ENCODE data around the gene TMEM63C. TPM values are rescaled to one million over a fixed set of nuclear protein-coding genes. Genes with fewer than 3 reads are reported as not detected.
"Not testable (repeated sequence)": the region's sequence is repeated elsewhere in the genome, so short reads cannot be mapped to it uniquely, and the experiment has no call there.

TMEM63C gene
- total RNA-seq, 2 experiments from 2014 or later, result 0.31 to 0.72 TPM

GRCh38 chr14:77279719-77280118, 98.1 kb downstream of the TMEM63C start:
- no peak for DNase-seq
- peaks cover 5% of the 10 kb centered on the region for H3K36me3 Mint-ChIP-seq (ENCODE audit: low read depth)
- intact Hi-C loops (cut with micrococcal nuclease), result no loop called here
- H3K27ac Mint-ChIP-seq, result no peak overlapping the region
- CTCF ChIA-PET, result interaction anchor here (1.5 kb wide), 1 partner anchor 36 kb away, joined by 5 read pairs; no protein-coding TSS in a partner anchor
- no peak overlapping the region for H3K4me3 Mint-ChIP-seq
- no peaks in the 10 kb centered on the region for H3K9me3 Mint-ChIP-seq
- H3K27me3 Mint-ChIP-seq (ENCODE audit: low read depth), result no peaks in the 10 kb centered on the region
- no peaks in the 10 kb centered on the region for H3K4me1 Mint-ChIP-seq (ENCODE audit: low read depth)

- H3K9me3 Mint-ChIP-seq; H3K4me3 Mint-ChIP-seq; H3K27me3 Mint-ChIP-seq (ENCODE audit: low read depth); H3K4me1 Mint-ChIP-seq (ENCODE audit: low read depth); DNase-seq; intact Hi-C loops (cut with micrococcal nuclease); H3K27ac Mint-ChIP-seq: not testable (repeated sequence)
- peaks cover 14% of the 10 kb centered on the region for H3K36me3 Mint-ChIP-seq (ENCODE audit: low read depth)
- CTCF ChIA-PET, result interaction anchor here (0.6 to 0.7 kb wide), 2 partner anchors 33 to 569 kb away, joined by 4 read pairs; no protein-coding TSS in a partner anchor
Observed at GRCh38 chr14:77280921-77281320, 99.3 kb downstream of the TMEM63C start.

- DNase-seq, result no peak
- H3K9me3 Mint-ChIP-seq, result no peaks in the 10 kb centered on the region
- CTCF ChIA-PET, result no interaction called here
- H3K4me3 Mint-ChIP-seq, result no peak overlapping the region
- H3K4me1 Mint-ChIP-seq (ENCODE audit: low read depth), result no peaks in the 10 kb centered on the region
- intact Hi-C loops (cut with micrococcal nuclease), result no loop called here
- peaks cover 14% of the 10 kb centered on the region for H3K36me3 Mint-ChIP-seq (ENCODE audit: low read depth)
- no peak overlapping the region for H3K27ac Mint-ChIP-seq
- no peaks in the 10 kb centered on the region for H3K27me3 Mint-ChIP-seq (ENCODE audit: low read depth)
Observed at GRCh38 chr14:77281852-77282410, 100.3 kb downstream of the TMEM63C start.

GRCh38 chr14:77284066-77284465, 102.5 kb downstream of the TMEM63C start:
- no peaks in the 10 kb centered on the region for H3K4me1 Mint-ChIP-seq (ENCODE audit: low read depth)
- H3K27ac Mint-ChIP-seq, result no peak overlapping the region
- CTCF ChIA-PET, result interaction anchor here (1.5 kb wide), 1 partner anchor 32 kb away, joined by 9 read pairs; no protein-coding TSS in a partner anchor
- intact Hi-C loops (cut with micrococcal nuclease), result no loop called here
- H3K36me3 Mint-ChIP-seq (ENCODE audit: low read depth), result peaks cover 14% of the 10 kb centered on the region
- no peak for DNase-seq
- H3K4me3 Mint-ChIP-seq, result no peak overlapping the region
- no peaks in the 10 kb centered on the region for H3K27me3 Mint-ChIP-seq (ENCODE audit: low read depth)
- no peaks in the 10 kb centered on the region for H3K9me3 Mint-ChIP-seq

GRCh38 chr14:77284466-77284865, 102.9 kb downstream of the TMEM63C start:
- intact Hi-C loops (cut with micrococcal nuclease), result no loop called here
- no peak for DNase-seq
- Mint-ChIP-seq H3K36me3 (ENCODE audit: low read depth) (peaks cover 14% of the 10 kb centered on the region), H3K4me1 (ENCODE audit: low read depth) (no peaks in the 10 kb centered on the region), H3K9me3 (no peaks in the 10 kb centered on the region), H3K27me3 (ENCODE audit: low read depth) (no peaks in the 10 kb centered on the region), H3K4me3 (no peak overlapping the region), H3K27ac (no peak overlapping the region)
- CTCF ChIA-PET, result interaction anchor here (1.5 kb wide), 1 partner anchor 31 kb away, joined by 9 read pairs; no protein-coding TSS in a partner anchor

- no peaks in the 10 kb centered on the region for H3K9me3 Mint-ChIP-seq
- CTCF ChIA-PET, result interaction anchor here (0.8 to 1.5 kb wide), 2 partner anchors 29 to 225 kb away, joined by 4 to 7 read pairs; no protein-coding TSS in a partner anchor
Observed at GRCh38 chr14:77286576-77286975, 105.0 kb downstream of the TMEM63C start.

GRCh38 chr14:77290705-77291104, 109.1 kb downstream of the TMEM63C start:
- Mint-ChIP-seq H3K27me3 (ENCODE audit: low read depth) (no peaks in the 10 kb centered on the region), H3K4me3 (no peak overlapping the region), H3K4me1 (ENCODE audit: low read depth) (no peaks in the 10 kb centered on the region), H3K9me3 (no peaks in the 10 kb centered on the region), H3K27ac (no peak overlapping the region), H3K36me3 (ENCODE audit: low read depth) (peaks cover 4% of the 10 kb centered on the region)
- CTCF ChIA-PET, result interaction anchor here (1.1 to 1.6 kb wide), 3 partner anchors 10 to 22 kb away, joined by 3 to 5 read pairs (median 4); no protein-coding TSS in a partner anchor
- no peak for DNase-seq
- intact Hi-C loops (cut with micrococcal nuclease), result no loop called here

More at GRCh38 chr14:77286576-77286975, 105.0 kb downstream of the TMEM63C start:
- no peaks in the 10 kb centered on the region for H3K4me1 Mint-ChIP-seq (ENCODE audit: low read depth)
- DNase-seq, result no peak
- no peak overlapping the region for H3K27ac Mint-ChIP-seq
- intact Hi-C loops (cut with micrococcal nuclease), result no loop called here
- H3K4me3 Mint-ChIP-seq, result no peak overlapping the region
- H3K36me3 Mint-ChIP-seq (ENCODE audit: low read depth), result peaks cover 14% of the 10 kb centered on the region
- no peaks in the 10 kb centered on the region for H3K27me3 Mint-ChIP-seq (ENCODE audit: low read depth)

GRCh38 chr14:77296155-77296554, 114.6 kb downstream of the TMEM63C start:
- Mint-ChIP-seq H3K27ac (no peak overlapping the region), H3K36me3 (ENCODE audit: low read depth) (peaks cover 6% of the 10 kb centered on the region), H3K4me1 (ENCODE audit: low read depth) (no peaks in the 10 kb centered on the region), H3K4me3 (no peak overlapping the region), H3K27me3 (ENCODE audit: low read depth) (no peaks in the 10 kb centered on the region), H3K9me3 (no peaks in the 10 kb centered on the region)
- intact Hi-C loops (cut with micrococcal nuclease), result no loop called here
- no peak for DNase-seq
- CTCF ChIA-PET, result no interaction called here

GRCh38 chr14:77296906-77297305, 115.3 kb downstream of the TMEM63C start:
- H3K27ac Mint-ChIP-seq, result no peak overlapping the region
- H3K4me3 Mint-ChIP-seq, result no peak overlapping the region
- H3K27me3 Mint-ChIP-seq (ENCODE audit: low read depth), result no peaks in the 10 kb centered on the region
- H3K36me3 Mint-ChIP-seq (ENCODE audit: low read depth), result peaks cover 6% of the 10 kb centered on the region
- CTCF ChIA-PET, result interaction anchor here (11.4 kb wide), 1 partner anchor 19 kb away, joined by 124 read pairs; no protein-coding TSS in a partner anchor
- no peaks in the 10 kb centered on the region for H3K4me1 Mint-ChIP-seq (ENCODE audit: low read depth)
- no peaks in the 10 kb centered on the region for H3K9me3 Mint-ChIP-seq
- intact Hi-C loops (cut with micrococcal nuclease), result no loop called here
- DNase-seq, result no peak

GRCh38 chr14:77299771-77300170, 118.2 kb downstream of the TMEM63C start:
- CTCF ChIA-PET, result interaction anchor here (1.1 to 11.4 kb wide), 2 partner anchors 16 to 248 kb away, joined by 3 to 124 read pairs; no protein-coding TSS in a partner anchor
- no peaks in the 10 kb centered on the region for H3K9me3 Mint-ChIP-seq
- intact Hi-C loops (cut with micrococcal nuclease), result loop anchor here (5.0 kb wide), 3 partner anchors 78 to 408 kb away; partner anchors contain the start of genes ALKBH1, SAMD15, SLIRP and TMED8
- peaks cover 10% of the 10 kb centered on the region for H3K36me3 Mint-ChIP-seq (ENCODE audit: low read depth)
- peaks cover 13% of the 10 kb centered on the region for H3K4me1 Mint-ChIP-seq (ENCODE audit: low read depth)
- H3K4me3 Mint-ChIP-seq, result no peak overlapping the region
- no peak for DNase-seq
- H3K27me3 Mint-ChIP-seq (ENCODE audit: low read depth), result no peaks in the 10 kb centered on the region
- no peak overlapping the region for H3K27ac Mint-ChIP-seq

- no peak overlapping the region for H3K4me3 Mint-ChIP-seq
- intact Hi-C loops (cut with micrococcal nuclease), result loop anchor here (1.0 to 5.0 kb wide), 6 partner anchors 15 to 503 kb away; partner anchors contain the start of genes ALKBH1, SAMD15, SLIRP and TMED8
- peak; percentile 82 for DNase-seq
- no peaks in the 10 kb centered on the region for H3K9me3 Mint-ChIP-seq
- H3K27ac Mint-ChIP-seq, result no peak overlapping the region
- CTCF ChIA-PET, result interaction anchor here (0.6 to 11.4 kb wide), 9 partner anchors 11 to 264 kb away, joined by 3 to 124 read pairs (median 4); no protein-coding TSS in a partner anchor
- H3K36me3 Mint-ChIP-seq (ENCODE audit: low read depth), result peaks cover 7% of the 10 kb centered on the region
- peaks cover 13% of the 10 kb centered on the region for H3K4me1 Mint-ChIP-seq (ENCODE audit: low read depth)
- no peaks in the 10 kb centered on the region for H3K27me3 Mint-ChIP-seq (ENCODE audit: low read depth)
Observed at GRCh38 chr14:77301103-77301502, 119.5 kb downstream of the TMEM63C start.

GRCh38 chr14:77302926-77303325, 121.3 kb downstream of the TMEM63C start:
- intact Hi-C loops (cut with micrococcal nuclease), result loop anchor here (1.0 to 5.0 kb wide), 5 partner anchors 18 to 404 kb away; partner anchors contain the start of genes ALKBH1, GSTZ1, SAMD15 and SLIRP
- peaks cover 13% of the 10 kb centered on the region for H3K4me1 Mint-ChIP-seq (ENCODE audit: low read depth)
- peaks cover 6% of the 10 kb centered on the region for H3K36me3 Mint-ChIP-seq (ENCODE audit: low read depth)
- H3K4me3 Mint-ChIP-seq, result no peak overlapping the region
- CTCF ChIA-PET, result interaction anchor here (0.7 to 11.4 kb wide), 5 partner anchors 13 to 248 kb away, joined by 3 to 124 read pairs (median 3); no protein-coding TSS in a partner anchor
- H3K9me3 Mint-ChIP-seq, result no peaks in the 10 kb centered on the region
- no peaks in the 10 kb centered on the region for H3K27me3 Mint-ChIP-seq (ENCODE audit: low read depth)
- peak overlapping the region; percentile 63 for H3K27ac Mint-ChIP-seq
- peak; percentile 71 for DNase-seq

All from activated naive CD4-positive, alpha-beta T cell treated with anti-CD3 and anti-CD28 coated beads for 36 hours (primary cell).